NCI-H2196 treated with DMSO at 0.1 percent for 48 hours (cell line): ENCODE data around the gene TSG101.

Source experiments
- DNase-seq: peaks from one replicate; lab custom pipeline; 2025; ENCODE audit not compliant: unreplicated experiment; lab: John Stamatoyannopoulos, UW

TSG101 gene

GRCh38 chr11:18526521-18527296 lies at the start of gene TSG101:
TSS of gene TSG101 (minus strand) at chr11:18526942. CDS start at chr11:18526816, 126 bp downstream.
- peak; percentile 78 for DNase-seq

- no peak for DNase-seq
Measured at GRCh38 chr11:18575361-18575760, 48.6 kb upstream of the TSG101 start.

- DNase-seq = no peak
Measured at GRCh38 chr11:18567081-18567480, 40.3 kb upstream of the TSG101 start.

GRCh38 chr11:18566406-18566805 lies 39.7 kb upstream of the TSG101 start:
- no peak for DNase-seq

GRCh38 chr11:18564149-18564548 lies 37.4 kb upstream of the TSG101 start:
- no peak for DNase-seq

GRCh38 chr11:18563090-18563730 lies 36.5 kb upstream of the TSG101 start:
- no peak for DNase-seq

- no peak for DNase-seq
Measured at GRCh38 chr11:18548001-18548400, 21.3 kb upstream of the TSG101 start.

- DNase-seq = peak; percentile 53
Measured at GRCh38 chr11:18540207-18541009, 13.7 kb upstream of the TSG101 start.

- peak; percentile 45 for DNase-seq
Measured at GRCh38 chr11:18536209-18536608, 9.5 kb upstream of the TSG101 start.

- no peak for DNase-seq
Measured at GRCh38 chr11:18534245-18534644, 7.5 kb upstream of the TSG101 start.

- no peak for DNase-seq
Measured at GRCh38 chr11:18533365-18533764, 6.6 kb upstream of the TSG101 start.

GRCh38 chr11:18527512-18527911 lies 770 bp upstream of the TSG101 start:
- no peak for DNase-seq

- no peak for DNase-seq
Measured at GRCh38 chr11:18526130-18526520, 617 bp downstream of the TSG101 start.

GRCh38 chr11:18524248-18524647 lies 2.5 kb downstream of the TSG101 start:
- no peak for DNase-seq

- no peak for DNase-seq
Measured at GRCh38 chr11:18523084-18523483, 3.7 kb downstream of the TSG101 start.

GRCh38 chr11:18522388-18522787 lies 4.4 kb downstream of the TSG101 start:
- no peak for DNase-seq

- DNase-seq = no peak
Measured at GRCh38 chr11:18521122-18521521, 5.6 kb downstream of the TSG101 start.

GRCh38 chr11:18502352-18502751 lies 24.4 kb downstream of the TSG101 start:
- DNase-seq = no peak

- no peak for DNase-seq
Measured at GRCh38 chr11:18501629-18502028, 25.1 kb downstream of the TSG101 start.

- DNase-seq = no peak
Measured at GRCh38 chr11:18498039-18498438, 28.7 kb downstream of the TSG101 start.

- no peak for DNase-seq
Measured at GRCh38 chr11:18495703-18496102, 31.0 kb downstream of the TSG101 start.

GRCh38 chr11:18495271-18495670 lies 31.5 kb downstream of the TSG101 start:
- DNase-seq = no peak
